ENCODE results near the gene KIDINS220.

The KIDINS220 gene

GRCh38 chr2:8851811-8852560, 14.6 kb upstream of the KIDINS220 start:
- DNase-seq (ENCODE audit: low read depth), result no peak

DNA sequence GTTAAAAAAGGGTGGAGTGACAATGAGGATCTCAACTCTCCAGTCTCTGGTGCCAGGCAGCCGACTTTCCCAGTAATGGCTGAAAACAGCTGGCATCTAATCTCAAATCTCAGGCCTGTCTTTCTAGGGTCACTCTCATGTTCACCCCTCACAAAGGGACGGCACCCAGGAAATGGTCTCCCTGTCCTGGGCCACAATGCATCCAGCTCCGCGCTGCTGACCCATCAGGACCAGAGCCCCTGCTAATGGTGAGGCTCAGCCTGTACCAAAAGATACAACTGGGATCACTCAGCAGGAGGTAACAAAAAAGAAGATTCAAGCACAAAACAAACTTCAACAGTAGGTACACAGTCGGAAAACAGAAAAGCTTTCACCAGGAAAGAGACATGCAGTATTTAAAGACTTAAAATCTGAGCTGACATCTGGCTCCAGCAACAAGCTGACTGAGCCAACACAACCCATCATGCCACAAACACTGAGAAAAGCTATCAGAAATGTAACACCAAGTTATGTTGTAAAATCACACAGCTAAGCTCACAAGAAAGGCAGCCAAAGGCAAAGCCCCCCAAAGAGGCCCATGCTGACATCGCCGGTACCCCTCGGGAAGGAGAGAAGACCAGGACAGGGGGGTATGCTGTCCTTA, 13.6 kb upstream of the KIDINS220 start:
- no peak for DNase-seq (ENCODE audit: low read depth)

DNA sequence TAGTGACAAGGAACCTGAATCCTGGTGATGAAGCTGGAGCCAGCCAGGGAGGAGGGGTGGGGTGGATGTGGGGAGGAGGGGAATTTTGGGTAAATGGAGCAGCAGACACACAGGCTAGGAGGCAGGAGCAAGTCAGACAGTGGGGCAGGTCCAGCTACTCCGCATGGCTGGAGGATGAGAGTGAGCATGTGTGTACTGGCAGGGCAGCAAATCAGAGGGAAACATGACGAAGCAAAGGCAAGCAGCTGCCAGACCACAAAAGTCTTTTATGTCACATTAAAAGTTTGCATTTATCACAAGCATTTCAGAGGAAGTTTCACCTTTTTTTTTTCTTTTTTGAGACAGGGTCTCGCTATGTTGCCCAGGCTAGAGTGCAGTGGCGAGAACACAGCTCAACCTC, 11.9 kb upstream of the KIDINS220 start:
- no peak for DNase-seq (ENCODE audit: low read depth)

GRCh38 chr2:8848328-8849100, 11.1 kb upstream of the KIDINS220 start:
- no peak for DNase-seq (ENCODE audit: low read depth)

GRCh38 chr2:8847400-8847799, 10.0 kb upstream of the KIDINS220 start:
- no peak for DNase-seq (ENCODE audit: low read depth)

GRCh38 chr2:8841932-8842331, 4.5 kb upstream of the KIDINS220 start:
- no peak for DNase-seq (ENCODE audit: low read depth)

DNA sequence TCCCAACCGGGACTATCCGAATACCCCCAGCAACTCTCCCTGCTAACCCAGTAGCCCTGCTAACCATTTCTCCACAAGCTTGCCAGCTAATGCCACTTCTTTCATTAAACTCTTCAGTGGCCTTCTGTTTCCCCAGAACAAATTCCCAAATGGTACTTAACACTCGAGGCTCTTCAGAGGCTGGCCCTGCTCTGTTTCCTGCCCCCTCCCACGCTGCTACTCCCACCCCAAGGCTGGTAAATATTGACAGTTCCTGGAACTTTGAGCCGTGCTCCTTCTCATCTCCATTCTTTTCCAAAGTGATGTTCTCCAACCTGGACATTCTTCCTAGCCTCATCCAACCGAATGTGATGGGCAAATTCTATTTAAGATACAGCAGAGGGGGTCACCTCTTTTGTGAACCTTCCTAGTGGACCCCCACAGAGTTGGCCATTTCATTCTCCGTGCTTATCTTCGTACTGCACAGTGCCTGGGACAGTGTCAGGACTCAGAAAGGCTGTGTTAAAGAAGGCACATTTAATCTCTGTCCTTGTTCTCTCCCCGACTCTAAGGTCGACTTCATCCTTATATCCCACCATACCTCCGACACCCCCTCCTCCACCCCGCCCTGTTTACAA, 3.2 kb upstream of the KIDINS220 start:
- no peak for DNase-seq (ENCODE audit: low read depth)

GRCh38 chr2:8839189-8839965, 2.0 kb upstream of the KIDINS220 start:
- no peak for DNase-seq (ENCODE audit: low read depth)

GRCh38 chr2:8837795-8838140, 355 bp upstream of the KIDINS220 start:
- no peak for DNase-seq (ENCODE audit: low read depth)

- no peak for DNase-seq (ENCODE audit: low read depth)
These were observed 2.1 kb downstream of the KIDINS220 start for GRCh38 chr2:8835279-8835678.

- DNase-seq (ENCODE audit: low read depth), result no peak
These were observed 3.6 kb downstream of the KIDINS220 start for GRCh38 chr2:8833853-8834252.

- no peak for DNase-seq (ENCODE audit: low read depth)
These were observed 5.9 kb downstream of the KIDINS220 start for GRCh38 chr2:8831516-8831915.

GRCh38 chr2:8827729-8828128, 9.7 kb downstream of the KIDINS220 start:
- DNase-seq (ENCODE audit: low read depth), result no peak

GRCh38 chr2:8822218-8822617, 15.2 kb downstream of the KIDINS220 start:
- no peak for DNase-seq (ENCODE audit: low read depth)

- DNase-seq (ENCODE audit: low read depth), result no peak
These were observed 15.9 kb downstream of the KIDINS220 start for GRCh38 chr2:8821276-8822217.

GRCh38 chr2:8819948-8820347, 17.5 kb downstream of the KIDINS220 start:
- no peak for DNase-seq (ENCODE audit: low read depth)

DNA sequence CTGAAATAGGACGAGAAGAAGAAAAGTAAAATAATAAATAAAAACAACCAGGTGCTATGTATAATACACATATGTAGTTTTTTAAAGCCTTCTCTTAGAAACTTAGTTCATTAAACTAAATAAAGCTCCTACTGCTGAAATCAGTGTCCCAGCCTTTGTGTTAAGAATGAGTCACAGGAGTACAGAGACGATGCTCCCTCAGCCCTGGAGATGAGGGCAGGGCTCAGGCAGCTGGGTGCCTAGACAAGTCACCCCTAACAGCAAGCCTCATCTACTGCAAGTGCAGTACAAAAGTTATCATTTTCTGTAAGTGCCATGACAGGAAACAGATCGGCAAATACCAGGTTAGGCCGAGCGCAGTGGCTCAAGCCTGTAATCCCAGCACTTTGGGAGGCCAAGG, 18.2 kb downstream of the KIDINS220 start:
- DNase-seq (ENCODE audit: low read depth), result no peak

DNA sequence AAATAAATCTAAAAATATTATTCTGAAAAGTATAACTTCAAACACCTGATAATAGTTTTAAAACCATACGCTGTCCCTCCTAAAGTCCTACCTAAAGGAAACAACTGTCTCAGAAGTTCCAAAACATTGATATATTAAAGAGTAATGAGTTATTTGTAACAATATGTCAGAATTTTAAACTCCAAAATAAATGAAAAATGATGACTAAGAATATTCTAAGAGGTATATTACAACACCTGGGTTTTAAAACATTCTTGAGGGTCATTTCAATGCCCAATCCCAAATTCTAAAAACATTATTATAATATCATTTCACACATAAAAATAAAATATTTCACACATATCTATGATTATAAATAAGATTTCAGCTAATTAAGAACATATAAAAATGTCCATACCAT, 20.2 kb downstream of the KIDINS220 start:
- no peak for DNase-seq (ENCODE audit: low read depth)

GRCh38 chr2:8806885-8807704, 30.3 kb downstream of the KIDINS220 start:
- DNase-seq (ENCODE audit: low read depth), result no peak
